Neural progenitor cell (in vitro differentiated cells): Measurements from ENCODE around the gene MIF. TPM values are rescaled to one million over a fixed set of nuclear protein-coding genes. Genes with fewer than 3 reads are reported as not detected.

Experiments
- DNase-seq: peaks from one replicate; pipeline ENCODE4 v3.0.0-alpha.2; 2016; ENCODE audit warnings: low spot score
- H2AFZ ChIP-seq: fragments of 200-600 bp; sonication (generic); replicated peaks from 2 replicates; pipeline ENCODE4 v1.6.1; 2016; ENCODE audit warnings: antibody characterized with exemption
- H3F3A ChIP-seq: fragments of 200-600 bp; sonication (generic); 2 replicates; pipeline ENCODE4 v1.6.1; 2016; ENCODE audit warnings: antibody characterized with exemption, low read depth
- H3K27ac ChIP-seq: fragments of 200-600 bp; sonication (generic); 2 replicates; pipeline ENCODE4 v1.5.1; 2016; ENCODE audit warnings: mild to moderate bottlenecking
- H3K27me3 ChIP-seq: fragments of 200-600 bp; sonication (generic); 2 replicates; pipeline ENCODE4 v1.6.1; 2016; ENCODE audit warnings: mild to moderate bottlenecking, moderate library complexity
- H3K36me3 ChIP-seq: fragments of 200-600 bp; sonication (generic); 2 replicates; pipeline ENCODE4 v1.5.1; 2016
- H3K4me1 ChIP-seq: fragments of 200-600 bp; sonication (generic); 2 replicates; pipeline ENCODE4 v1.6.1; 2016; ENCODE audit warnings: mixed run types
- H3K4me2 ChIP-seq: fragments of 200-600 bp; sonication (generic); 2 replicates; pipeline ENCODE4 v1.6.1; 2016
- H3K4me3 ChIP-seq: fragments of 200-600 bp; sonication (generic); 2 replicates; pipeline ENCODE4 v1.5.1; 2016
- H3K79me2 ChIP-seq: fragments of 200-600 bp; sonication (generic); 2 replicates; pipeline ENCODE4 v1.6.1; 2016; ENCODE audit warnings: low read depth
- H3K9ac ChIP-seq: fragments of 200-600 bp; sonication (generic); 2 replicates; pipeline ENCODE4 v1.6.1; 2016
- H3K9me3 ChIP-seq: fragments of 200-600 bp; sonication (generic); 2 replicates; pipeline ENCODE4 v1.5.1; 2016; ENCODE audit warnings: low read depth
- H4K20me1 ChIP-seq: fragments of 200-600 bp; sonication (generic); 2 replicates; pipeline ENCODE4 v1.6.1; 2016; ENCODE audit warnings: low read depth
- H3K27ac Mint-ChIP-seq: 3 replicates; pipeline ENCODE4 v1.8.0; 2021; ENCODE audit warnings: mixed read lengths
- H3K27me3 Mint-ChIP-seq: 2 replicates; pipeline ENCODE4 v1.8.0; 2022; ENCODE audit warnings: low read depth, mild to moderate bottlenecking, inconsistent platforms, moderate library complexity, mixed read lengths; ENCODE audit not compliant: insufficient read depth
- H3K36me3 Mint-ChIP-seq: 3 replicates; pipeline ENCODE4 v1.8.0; 2021; ENCODE audit warnings: mixed read lengths
- H3K4me1 Mint-ChIP-seq: 3 replicates; pipeline ENCODE4 v1.8.0; 2021; ENCODE audit warnings: mixed read lengths
- H3K4me3 Mint-ChIP-seq: 3 replicates; pipeline ENCODE4 v1.8.0; 2021; ENCODE audit warnings: mild to moderate bottlenecking, moderate library complexity, mixed read lengths
- H3K9me3 Mint-ChIP-seq: 3 replicates; pipeline ENCODE4 v1.8.0; 2020; ENCODE audit warnings: mixed read lengths
- EZH2 ChIP-seq: fragments of 200-600 bp; sonication (generic); IDR thresholded peaks from 2 replicates; pipeline ENCODE4 v1.6.1; 2017; ENCODE audit warnings: antibody characterized with exemption, mild to moderate bottlenecking, moderate library complexity
- EZH2phosphoT487 ChIP-seq: fragments of 200-600 bp; sonication (generic); IDR thresholded peaks from 2 replicates; pipeline ENCODE4 v1.6.1; 2017; ENCODE audit warnings: antibody characterized with exemption
- total RNA-seq: library from RNA; depleted of rRNA; stranded (reverse); fragments of >200 nt; gene quantifications from 2 replicates; pipeline ENCODE4 v1.2.3, GENCODE V29; 2015; ENCODE audit warnings: low replicate concordance
- TF ChIP-seq, protein P1 (sequence below): fragments of 200-600 bp; sonication (generic); IDR thresholded peaks from 2 replicates; pipeline ENCODE4 v1.5.1; 2017; ENCODE audit warnings: antibody characterized with exemption, mild to moderate bottlenecking

Gene MIF
- total RNA-seq, 1 donor from 2014 or later = 132 TPM

DNA sequence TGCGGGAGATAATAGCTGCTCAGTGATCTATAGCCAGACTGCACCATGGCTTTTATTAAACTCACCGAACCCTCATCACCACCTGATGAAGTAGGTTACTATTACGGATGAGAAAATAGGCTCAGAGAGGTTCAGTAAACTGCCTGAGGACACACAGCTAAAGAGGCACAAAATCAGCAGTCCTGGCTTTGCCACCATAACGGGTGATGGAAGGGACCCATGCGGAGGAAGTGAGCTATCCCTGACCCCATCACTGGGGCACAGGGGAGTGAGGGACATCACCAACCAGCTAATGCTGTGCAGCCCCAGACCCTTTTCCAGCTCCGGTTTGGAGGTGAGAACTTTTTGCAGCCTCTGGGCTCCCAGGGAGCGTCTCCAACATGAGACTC lies 48.1 kb upstream of the MIF start:
- Histone ChIP-seq H3K4me1 (peaks cover 30% of the 10 kb centered on the region), H3K9ac (no peak overlapping the region), H3K27me3 (peaks cover 10% of the 10 kb centered on the region), H4K20me1 (no peaks in the 10 kb centered on the region), H3K4me2 (no peak overlapping the region), H3K79me2 (no peaks in the 10 kb centered on the region), H3K27ac (no peak overlapping the region), H3F3A (peaks cover 21% of the 10 kb centered on the region), H3K9me3 (no peaks in the 10 kb centered on the region), H3K4me3 (no peak overlapping the region), H2AFZ (no peak overlapping the region), H3K36me3 (no peaks in the 10 kb centered on the region)
- DNase-seq = no peak
- TF ChIP-seq EZH2 = no peak
- no peak for TF ChIP-seq EZH2phosphoT487
- TF ChIP-seq, protein P1, sequence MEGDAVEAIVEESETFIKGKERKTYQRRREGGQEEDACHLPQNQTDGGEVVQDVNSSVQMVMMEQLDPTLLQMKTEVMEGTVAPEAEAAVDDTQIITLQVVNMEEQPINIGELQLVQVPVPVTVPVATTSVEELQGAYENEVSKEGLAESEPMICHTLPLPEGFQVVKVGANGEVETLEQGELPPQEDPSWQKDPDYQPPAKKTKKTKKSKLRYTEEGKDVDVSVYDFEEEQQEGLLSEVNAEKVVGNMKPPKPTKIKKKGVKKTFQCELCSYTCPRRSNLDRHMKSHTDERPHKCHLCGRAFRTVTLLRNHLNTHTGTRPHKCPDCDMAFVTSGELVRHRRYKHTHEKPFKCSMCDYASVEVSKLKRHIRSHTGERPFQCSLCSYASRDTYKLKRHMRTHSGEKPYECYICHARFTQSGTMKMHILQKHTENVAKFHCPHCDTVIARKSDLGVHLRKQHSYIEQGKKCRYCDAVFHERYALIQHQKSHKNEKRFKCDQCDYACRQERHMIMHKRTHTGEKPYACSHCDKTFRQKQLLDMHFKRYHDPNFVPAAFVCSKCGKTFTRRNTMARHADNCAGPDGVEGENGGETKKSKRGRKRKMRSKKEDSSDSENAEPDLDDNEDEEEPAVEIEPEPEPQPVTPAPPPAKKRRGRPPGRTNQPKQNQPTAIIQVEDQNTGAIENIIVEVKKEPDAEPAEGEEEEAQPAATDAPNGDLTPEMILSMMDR = no peak
- Mint-ChIP-seq H3K9me3 (no peaks in the 10 kb centered on the region), H3K27me3 (peaks cover 11% of the 10 kb centered on the region), H3K36me3 (no peaks in the 10 kb centered on the region), H3K4me3 (no peak overlapping the region), H3K27ac (peak overlapping the region; percentile 53), H3K4me1 (peaks cover 40% of the 10 kb centered on the region)

- Histone ChIP-seq H4K20me1 (no peaks in the 10 kb centered on the region), H3K79me2 (no peaks in the 10 kb centered on the region), H3F3A (peaks cover 21% of the 10 kb centered on the region), H3K27me3 (peaks cover 22% of the 10 kb centered on the region), H3K9me3 (no peaks in the 10 kb centered on the region), H3K4me3 (no peak overlapping the region), H3K36me3 (no peaks in the 10 kb centered on the region), H3K27ac (no peak overlapping the region), H2AFZ (no peak overlapping the region), H3K4me1 (peaks cover 21% of the 10 kb centered on the region), H3K9ac (no peak overlapping the region), H3K4me2 (peak overlapping the region; percentile 64)
- TF ChIP-seq EZH2phosphoT487 (no peak), EZH2 (no peak)
- TF ChIP-seq, protein P1 = no peak
- Mint-ChIP-seq H3K9me3 (no peaks in the 10 kb centered on the region), H3K4me1 (peaks cover 31% of the 10 kb centered on the region), H3K27me3 (peaks cover 10% of the 10 kb centered on the region), H3K4me3 (no peak overlapping the region), H3K36me3 (no peaks in the 10 kb centered on the region), H3K27ac (no peak overlapping the region)
- no peak for DNase-seq
These were observed 46.8 kb upstream of the MIF start for GRCh38 chr22:23847310-23847920.

DNA sequence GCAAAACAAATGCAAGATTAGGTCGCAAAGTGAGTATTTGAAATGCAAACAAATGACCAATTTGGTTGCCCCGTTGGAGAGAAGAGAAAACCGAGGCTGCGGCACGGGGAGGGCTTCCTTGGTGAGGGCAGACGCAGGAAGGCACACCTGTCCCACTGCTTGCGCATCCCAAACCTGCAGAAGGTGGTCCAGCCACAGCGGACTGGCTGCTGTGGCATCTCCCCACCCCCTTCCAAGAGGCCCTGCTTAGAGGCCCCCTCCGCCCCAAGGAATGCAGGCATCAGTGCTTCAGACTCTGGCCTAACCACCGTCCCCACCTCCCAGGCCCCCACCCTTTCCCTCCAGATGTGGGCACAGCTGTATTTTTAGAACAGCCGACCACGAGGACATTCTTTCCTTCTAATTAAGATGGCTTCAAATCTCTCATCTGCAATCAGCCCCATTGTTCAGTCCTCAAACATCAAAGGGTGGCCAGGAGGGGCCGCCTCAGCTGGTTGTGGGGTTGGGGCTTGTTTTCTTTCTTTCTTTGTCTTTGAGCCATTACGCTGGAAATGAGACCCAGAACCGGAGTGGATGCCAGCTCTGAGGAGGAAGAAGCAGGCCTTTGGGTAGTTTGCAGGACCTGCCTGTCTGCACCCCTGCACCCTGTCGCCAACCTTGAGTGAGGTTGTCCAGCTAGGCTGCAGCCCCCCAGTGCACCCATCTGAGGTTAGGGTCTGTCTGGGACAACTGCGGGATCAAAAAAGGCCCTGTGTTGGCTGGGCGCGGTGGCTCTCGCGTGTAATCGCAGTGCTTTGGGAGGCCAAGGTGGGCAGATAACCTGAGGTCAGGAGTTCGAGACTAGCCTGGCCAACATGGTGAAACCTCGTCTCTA lies 46.0 kb upstream of the MIF start:
- H3K36me3 ChIP-seq = no peaks in the 10 kb centered on the region
- Mint-ChIP-seq H3K27ac (no peak overlapping the region), H3K4me1 (peaks cover 31% of the 10 kb centered on the region), H3K9me3 (no peaks in the 10 kb centered on the region), H3K4me3 (peak overlapping the region; percentile 21), H3K36me3 (no peaks in the 10 kb centered on the region), H3K27me3 (peaks cover 4% of the 10 kb centered on the region)
- no peak overlapping the region for H3K4me3 ChIP-seq
- H3K4me1 ChIP-seq = peaks cover 19% of the 10 kb centered on the region
- no peak overlapping the region for H2AFZ ChIP-seq
- DNase-seq = peak; percentile 73
- H3F3A ChIP-seq = peaks cover 21% of the 10 kb centered on the region
- no peaks in the 10 kb centered on the region for H3K9me3 ChIP-seq
- no peak overlapping the region for H3K27ac ChIP-seq
- H3K27me3 ChIP-seq = peaks cover 28% of the 10 kb centered on the region
- no peaks in the 10 kb centered on the region for H3K79me2 ChIP-seq
- H4K20me1 ChIP-seq = no peaks in the 10 kb centered on the region
- TF ChIP-seq, protein P1 = no peak
- no peak for TF ChIP-seq EZH2
- no peak for TF ChIP-seq EZH2phosphoT487
- no peak overlapping the region for H3K9ac ChIP-seq
- peak overlapping the region; percentile 64 for H3K4me2 ChIP-seq
